ENCODE results near the gene CIT. TPM values are rescaled to one million over a fixed set of nuclear protein-coding genes. Genes with fewer than 3 reads are reported as not detected.

Gene CIT
- total RNA-seq, 1 experiment from 2014 or later: 67.9 TPM

GRCh38 chr12:119665164-119665929 lies 211.8 kb downstream of the CIT start:
- Histone ChIP-seq H3K36me3 (ENCODE audit: control insufficient read depth, insufficient read depth, low read length) (peaks cover 9% of the 10 kb centered on the region), H3K4me1 (ENCODE audit: control insufficient read depth, insufficient read depth, low read length) (peaks cover 15% of the 10 kb centered on the region), H3K27ac (ENCODE audit: low read length) (no peak overlapping the region), H3K9me3 (ENCODE audit: control insufficient read depth, insufficient read depth, low read depth, low read length) (no peaks in the 10 kb centered on the region), H3K27me3 (ENCODE audit: control insufficient read depth, insufficient read depth, low read length) (no peaks in the 10 kb centered on the region), H3K4me3 (ENCODE audit: low read depth in 2 of 2, low read length in 2 of 2) (no peak overlapping the region)
- POLR2A ChIA-PET: no interaction called here
- no peak for DNase-seq (ENCODE audit: low read depth, low spot score)
- ATAC-seq: no peak
- in situ Hi-C loops (cut with HindIII; ENCODE audit: low pct_unique_long_range_greater_than_20kb, low sequenced_read_pairs) (no loop called here), intact Hi-C loops (cut with micrococcal nuclease; ENCODE audit: unreplicated experiment) (no loop called here)
- no TSS peak for BruUV-seq (replicated peaks)
- no peak for TF ChIP-seq SIN3A (IDR thresholded peaks at IDR 0.05; ENCODE audit: borderline replicate concordance, insufficient read depth, low read depth, low read length)
- no peak for TF ChIP-seq POLR2AphosphoS5 (IDR thresholded peaks at IDR 0.05; ENCODE audit: low read depth, low read length)
- no peak for TF ChIP-seq TCF7L2 (IDR thresholded peaks at IDR 0.05; ENCODE audit: low read depth, low read length)
- TF ChIP-seq CTCF (IDR thresholded peaks at IDR 0.05): no peak
- TF ChIP-seq, protein P1, sequence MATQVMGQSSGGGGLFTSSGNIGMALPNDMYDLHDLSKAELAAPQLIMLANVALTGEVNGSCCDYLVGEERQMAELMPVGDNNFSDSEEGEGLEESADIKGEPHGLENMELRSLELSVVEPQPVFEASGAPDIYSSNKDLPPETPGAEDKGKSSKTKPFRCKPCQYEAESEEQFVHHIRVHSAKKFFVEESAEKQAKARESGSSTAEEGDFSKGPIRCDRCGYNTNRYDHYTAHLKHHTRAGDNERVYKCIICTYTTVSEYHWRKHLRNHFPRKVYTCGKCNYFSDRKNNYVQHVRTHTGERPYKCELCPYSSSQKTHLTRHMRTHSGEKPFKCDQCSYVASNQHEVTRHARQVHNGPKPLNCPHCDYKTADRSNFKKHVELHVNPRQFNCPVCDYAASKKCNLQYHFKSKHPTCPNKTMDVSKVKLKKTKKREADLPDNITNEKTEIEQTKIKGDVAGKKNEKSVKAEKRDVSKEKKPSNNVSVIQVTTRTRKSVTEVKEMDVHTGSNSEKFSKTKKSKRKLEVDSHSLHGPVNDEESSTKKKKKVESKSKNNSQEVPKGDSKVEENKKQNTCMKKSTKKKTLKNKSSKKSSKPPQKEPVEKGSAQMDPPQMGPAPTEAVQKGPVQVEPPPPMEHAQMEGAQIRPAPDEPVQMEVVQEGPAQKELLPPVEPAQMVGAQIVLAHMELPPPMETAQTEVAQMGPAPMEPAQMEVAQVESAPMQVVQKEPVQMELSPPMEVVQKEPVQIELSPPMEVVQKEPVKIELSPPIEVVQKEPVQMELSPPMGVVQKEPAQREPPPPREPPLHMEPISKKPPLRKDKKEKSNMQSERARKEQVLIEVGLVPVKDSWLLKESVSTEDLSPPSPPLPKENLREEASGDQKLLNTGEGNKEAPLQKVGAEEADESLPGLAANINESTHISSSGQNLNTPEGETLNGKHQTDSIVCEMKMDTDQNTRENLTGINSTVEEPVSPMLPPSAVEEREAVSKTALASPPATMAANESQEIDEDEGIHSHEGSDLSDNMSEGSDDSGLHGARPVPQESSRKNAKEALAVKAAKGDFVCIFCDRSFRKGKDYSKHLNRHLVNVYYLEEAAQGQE (IDR thresholded peaks at IDR 0.05; ENCODE audit: insufficient read depth in 1 of 2, low read depth in 2 of 2, low read length in 1 of 2): no peak
- CTCF ChIA-PET: no interaction called here

DNA sequence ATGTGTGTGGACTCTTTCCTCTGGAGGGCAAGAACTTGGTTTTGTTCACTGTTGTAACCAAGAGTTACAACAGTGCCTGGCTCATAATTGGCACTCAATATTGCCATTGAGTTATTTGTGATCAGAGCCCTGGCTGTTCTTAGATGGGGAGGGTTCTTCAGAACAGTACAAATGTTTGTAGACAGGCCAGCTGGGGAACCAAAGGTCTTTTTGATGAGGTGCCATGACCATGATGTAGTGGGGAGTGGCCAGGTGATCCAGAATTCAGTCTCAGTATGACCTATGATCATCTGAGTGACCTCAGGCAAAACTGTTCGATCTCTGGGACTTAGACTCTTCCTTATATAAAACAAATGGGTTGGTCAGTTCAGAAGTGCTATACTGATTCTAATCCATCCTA lies 212.5 kb downstream of the CIT start:
- no peaks in the 10 kb centered on the region for H3K27me3 ChIP-seq (ENCODE audit: control insufficient read depth, insufficient read depth, low read length)
- intact Hi-C loops (cut with micrococcal nuclease; ENCODE audit: unreplicated experiment) (no loop called here), in situ Hi-C loops (cut with HindIII; ENCODE audit: low pct_unique_long_range_greater_than_20kb, low sequenced_read_pairs) (no loop called here)
- no peak for ATAC-seq
- no peak overlapping the region for H3K27ac ChIP-seq (ENCODE audit: low read length)
- H3K4me3 ChIP-seq (ENCODE audit: low read depth in 2 of 2, low read length in 2 of 2): no peak overlapping the region
- H3K4me1 ChIP-seq (ENCODE audit: control insufficient read depth, insufficient read depth, low read length): peaks cover 9% of the 10 kb centered on the region
- H3K9me3 ChIP-seq (ENCODE audit: control insufficient read depth, insufficient read depth, low read depth, low read length): no peaks in the 10 kb centered on the region
- no peak for TF ChIP-seq TCF7L2 (IDR thresholded peaks at IDR 0.05; ENCODE audit: low read depth, low read length)
- TF ChIP-seq CTCF (IDR thresholded peaks at IDR 0.05): no peak
- TF ChIP-seq, protein P1 (IDR thresholded peaks at IDR 0.05; ENCODE audit: insufficient read depth in 1 of 2, low read depth in 2 of 2, low read length in 1 of 2): no peak
- no peak for TF ChIP-seq POLR2AphosphoS5 (IDR thresholded peaks at IDR 0.05; ENCODE audit: low read depth, low read length)
- TF ChIP-seq SIN3A (IDR thresholded peaks at IDR 0.05; ENCODE audit: borderline replicate concordance, insufficient read depth, low read depth, low read length): no peak
- no TSS peak for BruUV-seq (replicated peaks)
- CTCF ChIA-PET: interaction anchor here (0.6 kb wide), 1 partner anchor 430 kb away, joined by 7 read pairs; no protein-coding TSS in a partner anchor
- H3K36me3 ChIP-seq (ENCODE audit: control insufficient read depth, insufficient read depth, low read length): peaks cover 7% of the 10 kb centered on the region; the same call in 1 of the 2 replicates
- POLR2A ChIA-PET: no interaction called here
- no peak for DNase-seq (ENCODE audit: low read depth, low spot score)
